Small intestine (tissue), 7 donors: ENCODE measurements around the gene RPL41. TPM values are rescaled to one million over a fixed set of nuclear protein-coding genes. Genes with fewer than 3 reads are reported as not detected.

ENCODE experiments used
- DNase-seq, 2 donors: peaks; one replicate each; pipeline versions ENCODE4 v3.0.0 to v3.0.0-alpha.2; 2013
- FAIRE-seq: peaks from 2 replicates; lab custom pipeline; 2012; peaks lifted over from hg19 to GRCh38; lab: Jason Lieb, UNC
- H3K27ac ChIP-seq, 3 donors: one replicate each; pipeline ENCODE4 v1.5.1; 2013; ENCODE audit warnings: low read length in 2 of 3, mild to moderate bottlenecking in 2 of 3, control low read depth in 1 of 3, inconsistent platforms in 1 of 3, low read depth in 1 of 3, moderate library complexity in 1 of 3
- H3K27me3 ChIP-seq, 3 donors: one replicate each; pipeline ENCODE4 v1.6.1; 2013; ENCODE audit warnings: low read length in 3 of 3, inconsistent platforms in 1 of 3; ENCODE audit not compliant: control insufficient read depth in 3 of 3, insufficient read depth in 3 of 3
- H3K36me3 ChIP-seq, 3 donors: one replicate each; pipeline ENCODE4 v1.6.1; 2013; ENCODE audit warnings: low read length in 3 of 3, inconsistent platforms in 1 of 3, low read depth in 1 of 3, mild to moderate bottlenecking in 1 of 3, moderate library complexity in 1 of 3; ENCODE audit not compliant: control insufficient read depth in 3 of 3, insufficient read depth in 2 of 3
- H3K4me1 ChIP-seq, 3 donors: one replicate each; pipeline ENCODE4 v1.6.1; 2013; ENCODE audit warnings: low read length in 2 of 3, inconsistent platforms in 1 of 3, low read depth in 1 of 3, mild to moderate bottlenecking in 1 of 3, moderate library complexity in 1 of 3; ENCODE audit not compliant: control insufficient read depth in 3 of 3, insufficient read depth in 2 of 3
- H3K4me3 ChIP-seq, 3 donors: one replicate each; pipeline ENCODE4 v1.5.1; 2013; ENCODE audit warnings: low read length in 3 of 3, control low read depth in 1 of 3, inconsistent platforms in 1 of 3, low read depth in 1 of 3, mild to moderate bottlenecking in 1 of 3, moderate library complexity in 1 of 3
- H3K9me3 ChIP-seq, 2 donors: one replicate each; pipeline ENCODE4 v1.6.1; 2013; ENCODE audit warnings: low read depth in 1 of 2, low read length in 1 of 2; ENCODE audit not compliant: control insufficient read depth in 2 of 2, insufficient read depth in 1 of 2
- WGBS, 3 donors: extraction: QIAGEN DNeasy Blood & Tissue Kit; methylation state at CpG; one replicate each; pipeline ENCODE4 v1.1.7; 2013; 5-methylcytosine and 5-hydroxymethylcytosine counted together
- polyA plus RNA-seq, 4 donors: library from polyadenylated mRNA; stranded (reverse) in 3 of 4; unstranded in 1 of 4; fragments of 200-250 nt in 3 of 4; fragments of 120-200 nt in 1 of 4; gene quantifications; one replicate each; pipeline versions ENCODE4 v1.2.1 to v1.2.3, GENCODE V29; 2013
- donor health status: healthy with polysubstance abuse.
- donor health status: control.
- donor health status: control.
- donor health status: Bipolar disorder and iron deficiency.
- donor health status: healthy.

RPL41 gene
- polyA plus RNA-seq, 4 donors = 3,267 to 7,277 (median 5,942) TPM

DNA sequence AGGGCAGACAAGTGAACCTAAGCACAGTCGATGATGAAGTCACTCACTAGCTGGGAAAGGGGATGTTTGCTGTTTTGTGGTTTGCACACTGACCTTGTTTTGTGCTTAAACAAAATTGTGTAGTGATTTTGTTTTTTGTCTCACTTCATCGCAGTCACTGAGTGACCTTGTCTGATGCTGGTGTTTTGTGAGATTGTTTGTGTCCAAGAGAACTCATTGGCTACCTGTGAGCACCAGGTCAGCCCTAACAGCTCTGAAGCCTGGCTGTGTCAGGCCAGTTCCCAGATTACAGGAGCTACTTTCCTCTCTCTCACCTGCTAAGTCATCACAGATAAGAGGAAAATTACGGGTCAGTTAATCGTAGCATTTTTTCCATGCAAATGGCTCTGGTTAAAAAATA lies 7.7 kb downstream of the RPL41 start:
- FAIRE-seq (no peak), DNase-seq (no peak)
- WGBS, 3 donors = 73 to 75% (median 73%) methylated on average over 4 of the region's 4 CpGs
- Histone ChIP-seq H3K4me1 (peaks cover 0 to 33% (median under 1%) of the 10 kb centered on the region in 3 donors), H3K27ac (no peak overlapping the region), H3K4me3 (no peak overlapping the region), H3K36me3 (peaks cover 0 to 25% (median 5%) of the 10 kb centered on the region in 3 donors), H3K27me3 (no peaks in the 10 kb centered on the region), H3K9me3 (no peaks in the 10 kb centered on the region)

DNA sequence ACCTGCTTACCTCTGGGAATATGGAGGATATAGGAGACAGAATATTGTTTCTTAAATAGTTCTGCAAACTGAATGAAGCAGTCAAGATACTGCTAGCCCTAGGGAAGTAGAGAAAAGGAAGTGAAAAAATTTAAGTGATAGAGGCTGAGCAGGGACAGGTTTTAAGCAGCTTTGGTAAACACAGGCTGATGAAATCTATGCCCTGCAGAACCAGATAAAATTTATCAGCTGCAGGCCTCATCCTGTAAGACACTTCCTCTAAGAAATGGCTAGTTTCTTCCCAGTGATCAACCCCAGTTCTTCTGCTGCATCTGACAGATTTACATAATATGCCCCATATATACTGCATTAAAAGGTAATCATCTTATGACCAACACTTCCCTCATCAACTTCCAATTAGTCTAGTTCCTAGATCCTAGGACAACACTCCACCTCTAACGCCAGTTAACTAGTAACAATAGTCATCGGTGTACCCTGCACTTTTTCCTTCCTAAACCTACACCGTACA lies 10.4 kb downstream of the RPL41 start:
- WGBS, 3 donors = 32 to 45% (median 44%) methylated on average over 3 of the region's 3 CpGs
- FAIRE-seq (no peak), DNase-seq (peak in 1 of 2 donors; percentile 26)
- no peak overlapping the region for H3K4me3 ChIP-seq
- H3K4me1 ChIP-seq = peaks cover 0 to 32% (median 0%) of the 10 kb centered on the region in 3 donors
- no peaks in the 10 kb centered on the region for H3K9me3 ChIP-seq
- H3K27ac ChIP-seq = peak overlapping the region; percentile 62 to 93 (median 85)
- no peaks in the 10 kb centered on the region for H3K27me3 ChIP-seq
- peaks cover 0 to 26% (median 0%) of the 10 kb centered on the region in 3 donors for H3K36me3 ChIP-seq

GRCh38 chr12:56127485-56127887 lies 11.1 kb downstream of the RPL41 start:
- Histone ChIP-seq H3K36me3 (peaks cover 2 to 28% (median 2%) of the 10 kb centered on the region in 3 donors), H3K27ac (peak overlapping the region; percentile 62 to 93 (median 83)), H3K9me3 (no peaks in the 10 kb centered on the region), H3K4me3 (peak overlapping the region in 2 of 3 donors; percentile 14 to 94), H3K27me3 (no peaks in the 10 kb centered on the region), H3K4me1 (peaks cover 0 to 32% (median 0%) of the 10 kb centered on the region in 3 donors)
- 0 to 3% (median 1%) methylated on average over 8 of the region's 8 CpGs for WGBS, 3 donors
- FAIRE-seq (no peak), DNase-seq (no peak)

DNA sequence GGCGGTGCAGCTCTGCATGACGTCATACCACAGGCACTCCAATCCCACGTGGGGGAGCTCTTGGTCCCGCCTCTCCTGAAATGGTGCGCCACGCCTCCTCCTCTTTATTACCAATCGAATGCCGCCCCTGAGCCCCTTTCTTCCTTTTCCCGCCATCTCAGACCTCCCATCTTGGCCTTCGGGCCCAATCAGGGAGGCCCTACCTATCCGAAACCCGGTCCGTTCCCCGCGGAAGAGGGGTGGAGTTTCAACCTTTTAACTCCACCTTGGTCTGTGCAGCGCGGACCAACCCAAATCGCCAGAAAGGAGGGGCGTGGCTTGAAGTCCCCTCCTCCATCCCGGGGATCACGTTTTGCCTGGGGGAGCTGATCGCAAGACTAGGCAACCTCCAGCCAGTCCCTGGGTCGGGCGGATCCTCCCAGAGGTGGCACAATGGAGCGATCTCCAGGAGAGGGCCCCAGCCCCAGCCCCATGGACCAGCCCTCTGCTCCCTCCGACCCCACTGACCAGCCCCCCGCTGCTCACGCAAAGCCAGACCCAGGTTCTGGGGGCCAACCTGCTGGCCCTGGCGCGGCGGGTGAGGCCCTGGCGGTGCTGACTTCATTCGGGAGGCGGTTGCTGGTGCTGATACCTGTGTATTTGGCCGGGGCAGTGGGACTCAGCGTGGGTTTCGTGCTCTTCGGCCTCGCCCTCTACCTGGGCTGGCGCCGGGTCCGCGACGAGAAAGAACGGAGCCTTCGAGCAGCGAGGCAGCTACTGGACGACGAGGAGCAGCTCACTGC lies 11.6 kb downstream of the RPL41 start, which contains the start of gene ESYT1:
ESYT1 (plus strand) TSS at position 380 of the 782 bp plus-strand sequence; CDS start at position 433, 53 bp downstream.
- DNase-seq = peak; percentile 99 to 100
- peak; percentile 61 for FAIRE-seq
- Histone ChIP-seq H3K4me3 (peak within 1 kb of the TSS; percentile 76 to 94 (median 85)), H3K9me3 (no peaks in the 10 kb centered on the region), H3K4me1 (peaks cover 0 to 32% (median 0%) of the 10 kb centered on the region in 3 donors), H3K27me3 (no peaks in the 10 kb centered on the region), H3K27ac (peak within 1 kb of the TSS; percentile 71 to 93 (median 83)), H3K36me3 (peaks cover 2 to 30% (median 4%) of the 10 kb centered on the region in 3 donors)
- 0 to 1% (median 0%) methylated on average over 46 to 49 of the region's 49 CpGs for WGBS, 3 donors

- peak overlapping the region; percentile 71 to 93 (median 79) for H3K27ac ChIP-seq
- H3K9me3 ChIP-seq = no peaks in the 10 kb centered on the region
- peaks cover 0 to 32% (median 0%) of the 10 kb centered on the region in 3 donors for H3K4me1 ChIP-seq
- FAIRE-seq (no peak), DNase-seq (no peak)
- peaks cover 2 to 36% (median 6%) of the 10 kb centered on the region in 3 donors for H3K36me3 ChIP-seq
- H3K27me3 ChIP-seq = no peaks in the 10 kb centered on the region
- WGBS, 3 donors = 0 to 1% (median 0%) methylated on average over 20 of the region's 20 CpGs
- H3K4me3 ChIP-seq = peak overlapping the region; percentile 76 to 94 (median 85)
Measured at GRCh38 chr12:56128670-56129205, 12.3 kb downstream of the RPL41 start.

- FAIRE-seq = no peak
- H3K27ac ChIP-seq = peak overlapping the region; percentile 71 to 93 (median 79)
Measured at GRCh38 chr12:56129206-56129941, 12.9 kb downstream of the RPL41 start.

GRCh38 chr12:56129942-56130495 lies 13.6 kb downstream of the RPL41 start:
- Histone ChIP-seq H3K27me3 (no peaks in the 10 kb centered on the region), H3K9me3 (no peaks in the 10 kb centered on the region), H3K4me1 (peaks cover 0 to 32% (median 0%) of the 10 kb centered on the region in 3 donors), H3K36me3 (peaks cover 2 to 45% (median 6%) of the 10 kb centered on the region in 3 donors), H3K27ac (peak overlapping the region in 2 of 3 donors; percentile 28 to 79), H3K4me3 (peak overlapping the region in 2 of 3 donors; percentile 85 to 94)
- WGBS, 3 donors = 60 to 83% (median 79%) methylated on average over 22 of the region's 22 CpGs
- DNase-seq (no peak), FAIRE-seq (no peak)

More at GRCh38 chr12:56129206-56129941, 12.9 kb downstream of the RPL41 start:
- WGBS, 3 donors = 2 to 3% (median 3%) methylated on average over 27 to 29 of the region's 29 CpGs
- H3K4me1 ChIP-seq = peaks cover 0 to 32% (median 0%) of the 10 kb centered on the region in 3 donors
- peak; percentile 60 to 68 for DNase-seq
- H3K36me3 ChIP-seq = peaks cover 2 to 41% (median 6%) of the 10 kb centered on the region in 3 donors
- H3K27me3 ChIP-seq = no peaks in the 10 kb centered on the region
- H3K4me3 ChIP-seq = peak overlapping the region; percentile 76 to 94 (median 85)
- no peaks in the 10 kb centered on the region for H3K9me3 ChIP-seq
